Upper lobe of right lung (tissue), 1 donor: ENCODE results near the gene CLEC16A. TPM values are rescaled to one million over a fixed set of nuclear protein-coding genes. Genes with fewer than 3 reads are reported as not detected.
A peak's percentile ranks its signal among the peaks of the same experiment; 100 is the strongest.
"Not testable (repeated sequence)": the region's sequence is repeated elsewhere in the genome, so short reads cannot be mapped to it uniquely, and the experiment has no call there.

Experiments
- ATAC-seq: fragments of 200-7000 bp; cut with Tn5 transposase; one replicate; pipeline ENCODE4 v1.9.1; 2020; ENCODE audit warnings: mild to moderate bottlenecking, moderate library complexity
- DNase-seq: peaks from one replicate; pipeline ENCODE4 v3.0.0-alpha.2; 2020
- H3K27ac ChIP-seq: fragments of 200-600 bp; one replicate; pipeline ENCODE4 v1.8.0; 2022
- H3K27me3 ChIP-seq: fragments of 200-600 bp; one replicate; pipeline ENCODE4 v1.8.0; 2022; ENCODE audit warnings: mild to moderate bottlenecking
- H3K36me3 ChIP-seq: fragments of 200-600 bp; one replicate; pipeline ENCODE4 v1.8.0; 2022
- H3K4me1 ChIP-seq: fragments of 200-600 bp; one replicate; pipeline ENCODE4 v1.8.0; 2022
- H3K4me3 ChIP-seq: fragments of 200-600 bp; one replicate; pipeline ENCODE4 v1.8.0; 2022; ENCODE audit warnings: mild to moderate bottlenecking
- H3K9me3 ChIP-seq: fragments of 200-600 bp; one replicate; pipeline ENCODE4 v1.8.0; 2022
- intact Hi-C: fragments of 100-400 bp; cut with DNase I; formaldehyde crosslinking; loops from one replicate; pipeline ENCODE4 v1.11.0; 2022
- total RNA-seq: library from RNA; stranded (reverse); fragmentation: NEBNext Ultra II Directional; extraction: Animal tissue kit (Norgen Biotek cat#: 25700); gene quantifications from one replicate; pipeline ENCODE4 v1.2.1, GENCODE V29; 2021
- TF ChIP-seq, protein P1 (sequence below): fragments of 200-600 bp; IDR thresholded peaks from one replicate; pipeline ENCODE4 v1.8.0; 2022; ENCODE audit warnings: antibody characterized with exemption
- donor health status: DM: no; HTN: yes; CAD: no; lungs with severe emphysema.

CLEC16A gene
- total RNA-seq, 1 donor from 2014 or later, result 36.9 TPM

- intact Hi-C loops, result no loop called here
- Histone ChIP-seq H3K27me3 (no peaks in the 10 kb centered on the region), H3K9me3 (peaks cover 7% of the 10 kb centered on the region), H3K4me1 (no peaks in the 10 kb centered on the region), H3K36me3 (no peaks in the 10 kb centered on the region), H3K27ac (no peak overlapping the region), H3K4me3 (no peak overlapping the region)
- TF ChIP-seq, protein P1, sequence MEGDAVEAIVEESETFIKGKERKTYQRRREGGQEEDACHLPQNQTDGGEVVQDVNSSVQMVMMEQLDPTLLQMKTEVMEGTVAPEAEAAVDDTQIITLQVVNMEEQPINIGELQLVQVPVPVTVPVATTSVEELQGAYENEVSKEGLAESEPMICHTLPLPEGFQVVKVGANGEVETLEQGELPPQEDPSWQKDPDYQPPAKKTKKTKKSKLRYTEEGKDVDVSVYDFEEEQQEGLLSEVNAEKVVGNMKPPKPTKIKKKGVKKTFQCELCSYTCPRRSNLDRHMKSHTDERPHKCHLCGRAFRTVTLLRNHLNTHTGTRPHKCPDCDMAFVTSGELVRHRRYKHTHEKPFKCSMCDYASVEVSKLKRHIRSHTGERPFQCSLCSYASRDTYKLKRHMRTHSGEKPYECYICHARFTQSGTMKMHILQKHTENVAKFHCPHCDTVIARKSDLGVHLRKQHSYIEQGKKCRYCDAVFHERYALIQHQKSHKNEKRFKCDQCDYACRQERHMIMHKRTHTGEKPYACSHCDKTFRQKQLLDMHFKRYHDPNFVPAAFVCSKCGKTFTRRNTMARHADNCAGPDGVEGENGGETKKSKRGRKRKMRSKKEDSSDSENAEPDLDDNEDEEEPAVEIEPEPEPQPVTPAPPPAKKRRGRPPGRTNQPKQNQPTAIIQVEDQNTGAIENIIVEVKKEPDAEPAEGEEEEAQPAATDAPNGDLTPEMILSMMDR, result no peak
- no peak for DNase-seq
- ATAC-seq, result no peak
Observed at GRCh38 chr16:11215935-11216556, 271.7 kb downstream of the CLEC16A start.

DNA sequence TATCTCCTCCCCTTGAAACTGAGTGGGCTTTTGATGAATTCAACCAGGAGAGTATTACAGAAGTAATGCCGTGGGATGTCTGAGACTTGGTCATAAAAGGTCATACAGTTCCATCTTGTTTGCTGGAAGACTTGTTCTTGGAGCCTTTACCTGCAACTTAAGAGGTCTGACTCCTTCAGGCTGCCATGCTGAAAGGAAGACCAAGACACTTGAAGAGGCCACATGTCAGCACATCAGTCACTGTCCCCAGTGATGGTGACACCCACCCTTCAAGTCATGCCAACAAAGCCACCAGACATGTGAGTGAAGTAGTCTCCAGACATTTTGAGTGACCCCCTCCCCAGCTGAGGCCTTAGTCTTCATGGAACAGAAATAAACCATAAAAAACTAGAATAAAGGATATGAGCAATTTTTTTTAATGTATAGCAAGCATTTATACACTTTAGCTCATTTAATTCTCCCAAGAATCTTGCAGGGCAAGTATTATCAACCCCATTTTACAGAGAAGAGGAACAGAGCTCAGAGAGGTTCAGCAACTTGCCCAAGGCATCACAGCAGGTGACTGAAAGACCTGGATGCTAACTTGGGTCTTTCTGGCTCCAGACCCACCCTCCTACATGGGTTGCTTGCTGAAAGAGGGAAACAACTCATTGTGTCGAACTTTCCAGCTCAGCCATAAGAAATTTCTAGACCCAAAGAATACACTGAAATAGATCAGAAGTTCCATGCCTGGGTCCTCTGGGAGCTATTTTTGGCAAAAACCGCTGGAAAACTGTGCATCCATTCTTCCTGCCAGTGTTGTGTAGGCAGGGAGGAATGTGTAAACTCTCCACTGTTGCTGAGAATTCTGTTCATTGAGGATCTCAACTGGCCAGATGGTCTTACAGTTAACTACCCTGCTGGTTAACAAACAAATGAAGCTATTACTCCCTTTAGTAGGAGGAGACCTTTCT, 273.6 kb downstream of the CLEC16A start:
- Histone ChIP-seq H3K36me3 (no peaks in the 10 kb centered on the region), H3K27me3 (no peaks in the 10 kb centered on the region), H3K27ac (no peak overlapping the region), H3K4me3 (no peak overlapping the region), H3K4me1 (no peaks in the 10 kb centered on the region), H3K9me3 (peaks cover 7% of the 10 kb centered on the region)
- intact Hi-C loops, result no loop called here
- no peak for DNase-seq
- ATAC-seq, result no peak
- TF ChIP-seq, protein P1, result no peak

GRCh38 chr16:11218604-11218962, 274.2 kb downstream of the CLEC16A start:
- intact Hi-C loops, result no loop called here
- TF ChIP-seq, protein P1, result peak; percentile 50
- no peaks in the 10 kb centered on the region for H3K36me3 ChIP-seq
- peaks cover 7% of the 10 kb centered on the region for H3K9me3 ChIP-seq
- DNase-seq (no peak), ATAC-seq (no peak)
- H3K27me3 ChIP-seq, result no peaks in the 10 kb centered on the region
- H3K4me1 ChIP-seq, result peaks cover 6% of the 10 kb centered on the region
- H3K4me3 ChIP-seq, result no peak overlapping the region
- H3K27ac ChIP-seq, result no peak overlapping the region

DNA sequence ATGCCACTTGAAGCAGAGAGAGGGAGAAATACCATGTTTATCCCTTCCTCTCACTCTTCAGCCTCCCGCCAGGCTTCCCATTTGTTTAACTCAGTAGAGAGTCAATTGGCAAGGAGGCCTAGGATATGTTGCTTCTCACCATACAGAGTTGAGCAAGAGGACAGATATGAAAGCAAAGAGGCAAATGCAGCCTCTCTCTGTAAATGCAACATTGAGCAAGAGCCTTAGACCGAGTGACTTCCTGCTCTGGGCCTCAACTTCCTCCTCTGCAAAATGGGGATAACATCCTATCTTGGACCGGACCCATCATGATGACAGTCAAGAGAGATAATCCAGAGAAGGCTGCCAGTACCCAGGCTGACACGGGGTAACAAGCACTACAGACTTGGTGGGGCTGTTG, 274.8 kb downstream of the CLEC16A start:
- Histone ChIP-seq H3K9me3 (peaks cover 7% of the 10 kb centered on the region), H3K4me3 (no peak overlapping the region), H3K36me3 (no peaks in the 10 kb centered on the region), H3K27me3 (no peaks in the 10 kb centered on the region), H3K27ac (no peak overlapping the region), H3K4me1 (peaks cover 11% of the 10 kb centered on the region)
- no peak for DNase-seq
- ATAC-seq, result peak; percentile 65
- TF ChIP-seq, protein P1, result no peak
- intact Hi-C loops, result no loop called here

DNA sequence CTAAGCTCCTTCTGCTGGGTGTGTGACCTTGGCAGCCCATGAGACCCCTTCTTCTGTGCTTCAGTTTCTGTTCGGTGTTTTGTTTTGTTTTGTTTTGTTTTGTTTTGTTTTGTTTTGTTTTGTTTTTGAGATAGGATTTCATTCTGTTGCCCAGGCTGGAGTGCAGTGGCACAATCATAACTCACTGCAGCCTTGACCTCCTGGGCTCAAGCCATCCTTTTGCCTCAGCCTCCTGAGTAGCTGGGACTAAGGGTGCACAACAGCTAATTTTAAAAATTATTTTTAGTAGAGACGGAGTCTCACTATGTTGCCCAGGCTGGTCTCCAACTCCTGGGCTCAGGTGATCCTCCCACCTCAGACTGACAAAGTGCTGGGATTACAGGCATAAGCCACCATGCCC, 276.1 kb downstream of the CLEC16A start:
- H3K9me3 ChIP-seq, H3K4me3 ChIP-seq, H3K27ac ChIP-seq, intact Hi-C loops, ATAC-seq, DNase-seq, H3K36me3 ChIP-seq, H3K27me3 ChIP-seq: not testable (repeated sequence)
- peaks cover 24% of the 10 kb centered on the region for H3K4me1 ChIP-seq
